COLO668 (cell line): ENCODE results near the gene RILP.

Experiments
- DNase-seq: peaks from one replicate; lab custom pipeline; 2025; ENCODE audit not compliant: unreplicated experiment; lab: John Stamatoyannopoulos, UW

RILP gene

DNA sequence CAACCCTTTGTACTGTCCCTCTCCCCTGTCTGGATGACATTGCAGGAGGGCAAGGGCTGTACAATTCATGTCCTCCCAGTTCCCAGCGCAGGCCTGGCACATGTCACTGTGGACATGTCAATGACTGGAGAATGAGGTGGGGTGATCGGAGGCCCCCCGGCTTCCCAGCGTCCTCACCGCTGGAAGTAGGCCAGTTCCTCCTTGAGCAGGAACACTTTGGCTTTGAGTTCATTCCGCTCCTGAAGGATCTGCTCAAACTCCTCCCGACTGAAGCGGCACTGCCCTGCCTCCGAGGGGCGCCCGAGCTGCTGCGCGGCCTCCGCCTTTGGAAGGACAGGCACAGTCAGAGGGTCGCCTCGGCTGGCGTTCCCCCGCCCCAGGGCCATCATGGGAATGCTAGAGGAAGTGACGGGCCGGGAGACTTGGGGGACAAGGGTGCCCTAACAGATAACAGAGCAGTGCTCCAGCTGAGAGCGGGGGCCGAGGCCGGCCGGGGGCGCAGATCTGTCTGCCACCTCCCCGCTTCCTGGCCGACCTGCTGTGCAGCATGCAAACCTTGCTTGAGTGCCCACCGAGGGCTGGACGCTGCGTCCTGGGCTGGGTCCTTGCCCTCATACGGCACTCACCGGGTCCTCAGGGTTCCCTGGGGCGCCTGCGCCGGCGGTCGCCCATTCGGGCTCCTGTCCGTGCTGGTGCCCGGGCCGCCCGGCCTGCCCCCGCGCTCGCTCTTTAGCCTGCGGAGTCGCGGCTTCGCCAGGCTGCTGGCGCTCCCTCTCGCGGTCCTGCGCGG lies 1.3 kb downstream of the RILP start:
- DNase-seq = no peak

GRCh38 chr17:1647802-1648171 lies 1.9 kb downstream of the RILP start:
- no peak for DNase-seq

DNA sequence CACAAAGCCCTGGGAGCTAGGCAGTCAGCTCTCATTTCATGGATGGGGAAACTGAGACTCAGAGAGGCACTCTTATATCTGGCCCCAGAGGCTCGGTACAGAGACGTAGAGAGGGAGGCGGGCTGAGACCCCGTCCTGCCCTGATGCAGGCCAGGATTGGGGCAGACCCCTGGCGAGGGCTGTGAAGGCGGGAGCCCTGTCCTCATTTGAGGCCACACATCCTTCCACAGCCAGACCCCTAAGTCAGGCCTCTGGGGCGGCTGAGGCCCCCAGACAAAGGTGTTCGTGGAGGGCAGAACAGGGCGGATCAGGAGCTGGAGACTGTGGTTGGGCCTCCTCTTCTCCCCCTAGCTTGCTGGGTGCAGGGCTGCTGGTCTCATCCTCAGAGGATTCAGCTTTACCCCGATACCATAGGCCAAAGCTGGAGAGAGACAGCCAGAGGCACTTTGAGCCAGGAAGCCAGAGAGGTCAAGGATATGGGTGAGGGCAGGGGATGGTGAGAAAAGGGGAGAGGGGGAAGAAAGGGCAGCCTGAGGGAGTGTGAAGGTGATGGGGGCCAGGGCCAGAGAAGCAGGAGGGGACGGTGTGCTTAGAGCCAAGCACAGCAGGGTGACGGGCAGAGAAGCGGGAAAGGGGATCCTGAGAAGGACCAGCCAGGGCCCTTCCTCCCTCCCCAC lies 3.3 kb downstream of the RILP start:
- no peak for DNase-seq

GRCh38 chr17:1645207-1646171 lies 4.2 kb downstream of the RILP start, which contains the start of gene SCARF1:
Gene SCARF1 (minus strand): TSS chr17:1645732. CDS start chr17:1645697, 35 bp downstream.
- no peak for DNase-seq

DNA sequence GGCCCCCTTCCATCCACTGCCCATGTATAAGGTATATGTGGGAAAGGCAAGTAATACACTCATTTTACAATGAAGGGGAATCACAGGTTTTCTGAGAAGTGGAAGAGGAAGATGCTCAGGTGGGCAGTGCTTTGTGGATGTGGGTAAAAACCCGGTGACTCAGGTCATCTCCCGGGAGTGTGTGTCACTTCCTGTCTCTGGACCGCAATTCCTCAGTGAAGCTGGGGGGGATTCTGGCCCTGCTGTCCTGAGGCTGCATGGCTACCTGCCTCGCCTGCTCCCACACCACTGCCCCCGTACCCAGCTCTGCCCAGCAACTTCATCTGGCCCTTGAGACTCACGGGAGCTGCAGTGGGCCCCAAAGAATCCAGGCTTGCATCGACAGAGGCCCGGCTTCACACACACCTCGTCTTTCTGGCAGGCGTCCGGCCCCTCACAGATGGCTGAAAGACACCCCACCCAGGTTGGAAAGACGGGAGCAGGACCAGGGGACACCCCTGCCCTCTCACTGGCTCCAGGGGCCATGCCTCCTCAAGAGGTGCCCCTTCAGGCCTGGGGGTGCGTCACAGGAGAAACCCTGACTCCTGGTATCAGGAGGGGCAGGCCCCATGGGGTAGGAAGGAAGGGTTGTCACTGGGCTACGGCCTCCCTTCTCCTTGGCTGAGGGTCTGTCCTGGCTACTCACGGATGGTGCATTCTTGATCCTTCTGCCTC lies 5.0 kb downstream of the RILP start:
- no peak for DNase-seq

DNA sequence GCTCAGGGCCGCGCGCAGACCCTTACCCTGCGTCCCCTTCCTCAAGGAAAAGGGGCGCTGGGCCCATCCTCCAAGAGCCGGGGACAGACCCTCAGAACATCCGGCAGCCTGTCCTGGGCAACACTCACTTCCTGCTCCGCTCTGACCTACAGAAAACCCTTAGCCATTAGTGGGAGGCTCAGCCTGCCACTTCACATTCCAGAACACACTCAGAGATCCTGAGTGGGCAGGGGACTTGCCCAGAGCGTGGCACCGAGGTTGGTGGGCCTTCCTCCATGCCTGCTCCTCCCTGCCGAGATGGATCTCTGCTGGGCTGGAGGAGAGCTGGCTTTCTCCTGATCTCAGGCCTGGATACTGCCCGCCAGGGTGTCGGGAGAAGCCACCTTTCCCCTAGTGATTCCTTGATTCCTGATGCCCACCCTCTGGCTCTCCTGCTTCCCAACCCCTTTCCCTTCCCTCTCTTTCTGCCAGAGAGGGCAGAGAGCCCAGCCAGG lies 5.6 kb downstream of the RILP start:
- no peak for DNase-seq

GRCh38 chr17:1643293-1643998 lies 6.2 kb downstream of the RILP start:
- peak; percentile 86 for DNase-seq

DNA sequence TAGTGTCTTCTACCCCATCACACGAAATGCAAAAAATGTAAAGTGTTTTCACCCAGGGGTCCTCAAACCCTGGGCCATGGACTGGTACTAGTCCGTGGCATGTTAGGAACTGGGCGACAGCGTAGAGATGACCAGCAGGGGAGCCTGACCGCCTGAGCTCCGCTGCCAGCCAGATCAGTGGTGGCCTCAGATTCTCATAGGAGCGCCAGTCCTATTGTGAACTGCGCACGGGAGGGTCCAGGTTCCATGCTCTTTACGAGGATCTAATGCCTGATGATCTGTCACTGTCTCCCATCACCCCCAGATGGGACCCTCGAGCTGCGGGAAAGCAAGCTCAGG lies 8.6 kb downstream of the RILP start:
- no peak for DNase-seq

DNA sequence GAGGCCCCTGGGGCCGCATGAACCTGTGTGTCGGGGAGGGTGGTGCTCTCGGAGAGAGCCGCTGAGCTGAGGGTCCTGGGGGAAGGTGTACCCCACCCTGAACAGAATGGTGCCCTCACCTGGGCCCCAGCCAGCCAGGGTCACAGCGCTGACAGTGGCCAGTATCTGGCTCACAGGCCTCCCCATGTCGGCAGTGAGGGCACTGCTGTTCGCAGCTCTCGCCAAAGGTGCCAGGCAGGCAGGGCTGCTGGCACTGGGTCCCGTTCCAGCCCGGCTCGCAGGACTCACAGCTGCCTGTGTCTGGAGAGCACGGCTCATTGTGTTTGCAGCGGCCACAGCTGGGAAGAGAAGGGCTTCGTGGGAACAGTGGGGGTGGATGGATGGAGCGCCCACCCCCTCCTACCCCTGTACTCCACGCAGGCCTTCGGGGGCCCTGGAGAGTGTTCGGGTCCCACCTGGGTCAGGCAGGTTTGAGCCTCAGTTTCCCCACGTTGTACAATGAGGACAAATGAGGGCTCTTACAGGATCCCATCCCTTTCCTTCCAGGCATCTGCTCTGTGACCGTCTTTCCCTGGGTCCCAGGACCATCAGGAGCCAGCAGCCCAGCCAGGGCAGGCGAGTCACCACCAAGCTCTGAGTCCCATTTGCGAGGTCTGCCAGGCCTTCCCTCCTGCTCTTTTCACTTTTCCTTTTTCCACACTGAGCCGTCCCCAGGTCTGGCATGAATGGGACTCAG lies 9.2 kb downstream of the RILP start:
- DNase-seq = peak; percentile 4

DNA sequence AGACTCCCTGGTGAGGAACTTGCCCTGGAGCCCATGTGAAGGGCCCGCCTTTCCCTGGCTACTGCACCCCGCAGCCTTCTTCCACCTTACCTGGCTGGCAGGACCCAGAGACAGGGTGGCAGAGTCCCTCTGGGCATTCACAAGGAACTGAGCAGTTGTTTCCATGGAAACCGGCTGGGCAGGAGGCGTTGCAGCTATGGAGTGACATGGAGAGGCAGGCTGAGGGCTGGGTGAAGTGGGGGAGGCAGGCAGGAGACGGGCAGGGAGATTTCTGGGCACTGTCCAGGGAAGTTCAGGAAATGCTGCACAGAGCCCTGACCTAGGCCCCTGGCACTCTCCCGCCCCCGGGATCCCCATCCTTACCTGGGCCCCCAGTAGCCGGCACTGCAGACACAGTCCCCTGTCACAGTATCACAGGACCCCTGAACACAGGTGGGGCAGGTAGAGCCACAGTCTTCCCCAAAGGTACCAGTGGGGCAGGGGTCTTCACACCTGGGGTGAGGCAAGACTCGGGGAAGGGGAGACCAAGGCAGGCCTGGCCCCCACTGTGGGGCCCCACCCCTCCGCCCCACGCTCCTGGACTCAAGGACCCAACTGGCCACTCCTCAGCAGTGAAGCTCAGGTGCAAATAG lies 10.0 kb downstream of the RILP start:
- no peak for DNase-seq

DNA sequence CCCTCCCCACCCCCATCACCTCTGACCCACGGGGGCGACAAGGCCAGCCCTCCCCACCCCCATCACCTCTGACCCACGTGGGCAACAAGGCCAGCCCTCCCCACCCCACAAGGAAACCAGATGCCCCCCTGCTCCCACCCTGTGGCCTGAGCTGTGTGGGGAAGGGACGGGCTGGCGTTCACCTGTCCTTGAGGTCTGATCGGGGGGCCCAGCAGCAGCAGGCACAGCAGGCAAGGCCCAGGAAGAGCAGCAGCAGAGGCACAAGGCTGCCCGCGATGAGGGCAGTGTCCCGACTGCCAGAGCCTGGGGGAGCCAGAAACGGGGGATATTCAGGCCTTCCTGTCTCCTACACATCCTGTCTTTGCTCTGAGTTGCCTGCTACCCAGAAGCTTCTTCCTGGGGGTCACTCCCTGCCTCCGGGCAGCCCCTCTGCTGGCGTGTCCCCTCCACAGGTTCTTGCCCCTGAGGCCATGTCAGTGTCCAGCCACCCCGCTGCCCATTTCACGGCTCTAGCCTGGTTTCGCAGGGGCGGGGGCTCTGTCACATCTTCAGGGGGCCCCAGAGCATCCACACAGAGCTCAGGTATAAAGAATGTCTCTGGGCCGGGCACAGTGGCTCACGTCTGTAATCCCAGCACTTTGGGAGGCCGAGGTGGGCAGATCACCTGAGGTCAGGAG lies 10.9 kb downstream of the RILP start:
- no peak for DNase-seq

GRCh38 chr17:1638171-1638590 lies 11.5 kb downstream of the RILP start:
- DNase-seq = no peak

GRCh38 chr17:1636732-1637285 lies 12.9 kb downstream of the RILP start:
- no peak for DNase-seq

DNA sequence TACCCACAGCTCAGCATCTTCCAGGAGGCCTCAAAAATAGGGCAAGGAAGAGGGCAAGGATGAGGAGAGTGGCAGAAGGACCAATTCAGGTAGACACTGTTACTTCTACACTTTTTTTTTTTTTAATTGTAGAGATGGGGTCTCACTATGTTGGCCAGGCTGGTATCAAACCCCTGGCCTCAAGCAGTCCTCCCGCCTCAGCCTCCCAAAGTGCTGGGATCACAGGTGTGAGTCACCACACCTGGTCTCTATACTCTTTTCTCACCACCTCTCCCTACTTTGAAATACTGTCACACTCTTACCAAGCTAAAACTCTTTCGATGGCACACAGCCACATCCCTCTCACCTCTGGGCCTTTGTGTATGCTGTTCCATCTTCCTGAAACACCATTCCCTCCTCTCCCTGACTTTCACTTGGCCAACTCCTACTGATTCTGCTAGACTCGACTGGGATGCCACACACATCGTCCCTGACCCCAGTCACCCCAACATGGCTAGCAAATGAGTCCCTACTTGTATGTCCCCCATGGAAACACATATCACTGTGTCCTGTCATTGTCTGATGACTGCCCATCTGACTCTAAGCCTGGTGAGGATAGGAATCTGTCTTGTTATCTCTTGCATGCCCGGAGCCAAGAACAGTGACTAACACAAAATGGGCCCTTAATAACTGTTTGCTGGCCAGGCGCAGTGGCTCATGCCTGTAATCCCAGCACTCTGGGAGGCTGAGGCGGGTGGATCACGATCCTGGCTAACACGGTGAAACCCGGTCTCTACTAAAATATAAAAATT lies 13.8 kb downstream of the RILP start:
- no peak for DNase-seq

DNA sequence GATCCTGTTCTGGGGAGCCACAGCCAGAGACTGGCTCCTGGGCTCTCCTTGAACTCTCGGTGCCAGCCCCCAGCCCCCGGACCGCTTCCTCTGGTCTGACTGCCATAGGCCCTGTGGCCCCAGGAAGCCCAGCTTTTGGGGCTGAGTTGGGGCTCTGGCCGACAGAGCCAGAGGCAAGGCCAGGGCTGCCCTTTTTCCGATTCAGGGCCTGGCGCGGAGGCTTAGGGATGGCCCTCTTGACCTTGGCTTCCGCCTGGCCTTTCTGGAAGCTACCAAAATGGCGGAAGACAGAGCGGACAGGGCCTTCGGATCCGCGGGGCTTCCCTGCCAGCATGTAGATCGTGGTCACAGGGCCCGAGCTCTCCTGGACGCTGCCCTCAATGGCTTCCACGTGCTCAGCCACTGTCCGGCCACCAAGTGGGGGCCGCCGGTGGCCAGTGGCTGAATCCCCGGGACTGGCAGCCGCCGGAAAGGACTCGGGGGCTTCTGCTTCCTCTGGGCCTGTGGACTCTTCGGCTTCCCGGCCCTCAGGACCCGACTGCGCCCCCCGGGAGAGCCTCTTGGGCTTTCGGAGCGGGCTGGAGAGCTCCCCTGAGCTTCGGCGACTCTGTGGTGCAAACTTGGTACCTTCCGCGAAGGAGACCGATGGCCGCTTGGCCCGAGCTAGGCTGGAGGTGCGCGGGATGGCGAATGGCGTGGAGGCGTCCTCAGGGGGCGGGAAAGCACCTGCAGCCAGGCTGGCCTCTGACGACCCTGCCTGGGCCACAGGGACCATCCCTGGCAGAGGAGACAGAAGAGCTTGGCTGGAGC lies 14.6 kb downstream of the RILP start:
- DNase-seq = no peak

GRCh38 chr17:1630662-1631061 lies 19.0 kb downstream of the RILP start:
- DNase-seq = no peak
